OCI-M1 (cell line): ENCODE measurements around the gene POLDIP2.

Experiments used
- DNase-seq: peaks from one replicate; lab custom pipeline; 2025; lab: John Stamatoyannopoulos, UW

The POLDIP2 gene

GRCh38 chr17:28390141-28390540 lies 32.8 kb upstream of the POLDIP2 start:
- peak; percentile 67 for DNase-seq

GRCh38 chr17:28388106-28388505 lies 30.8 kb upstream of the POLDIP2 start:
- DNase-seq, result no peak

- no peak for DNase-seq
Observed at GRCh38 chr17:28386391-28386790, 29.1 kb upstream of the POLDIP2 start.

- no peak for DNase-seq
Observed at GRCh38 chr17:28385406-28385805, 28.1 kb upstream of the POLDIP2 start.

DNA sequence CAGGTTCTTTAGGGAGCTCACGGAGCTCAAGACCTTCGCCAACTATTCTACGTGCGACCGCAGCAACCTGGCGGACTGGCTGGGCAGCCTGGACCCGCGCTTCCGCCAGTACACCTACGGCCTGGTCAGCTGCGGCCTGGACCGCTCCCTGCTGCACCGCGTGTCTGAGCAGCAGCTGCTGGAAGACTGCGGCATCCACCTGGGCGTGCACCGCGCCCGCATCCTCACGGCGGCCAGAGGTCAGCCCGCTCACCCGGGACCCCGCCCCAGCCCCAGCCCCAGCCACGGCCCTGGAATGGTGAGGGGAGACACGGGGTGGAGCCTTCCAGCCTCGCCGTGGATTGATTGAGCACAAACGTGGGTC lies 27.7 kb upstream of the POLDIP2 start:
- DNase-seq, result no peak

DNA sequence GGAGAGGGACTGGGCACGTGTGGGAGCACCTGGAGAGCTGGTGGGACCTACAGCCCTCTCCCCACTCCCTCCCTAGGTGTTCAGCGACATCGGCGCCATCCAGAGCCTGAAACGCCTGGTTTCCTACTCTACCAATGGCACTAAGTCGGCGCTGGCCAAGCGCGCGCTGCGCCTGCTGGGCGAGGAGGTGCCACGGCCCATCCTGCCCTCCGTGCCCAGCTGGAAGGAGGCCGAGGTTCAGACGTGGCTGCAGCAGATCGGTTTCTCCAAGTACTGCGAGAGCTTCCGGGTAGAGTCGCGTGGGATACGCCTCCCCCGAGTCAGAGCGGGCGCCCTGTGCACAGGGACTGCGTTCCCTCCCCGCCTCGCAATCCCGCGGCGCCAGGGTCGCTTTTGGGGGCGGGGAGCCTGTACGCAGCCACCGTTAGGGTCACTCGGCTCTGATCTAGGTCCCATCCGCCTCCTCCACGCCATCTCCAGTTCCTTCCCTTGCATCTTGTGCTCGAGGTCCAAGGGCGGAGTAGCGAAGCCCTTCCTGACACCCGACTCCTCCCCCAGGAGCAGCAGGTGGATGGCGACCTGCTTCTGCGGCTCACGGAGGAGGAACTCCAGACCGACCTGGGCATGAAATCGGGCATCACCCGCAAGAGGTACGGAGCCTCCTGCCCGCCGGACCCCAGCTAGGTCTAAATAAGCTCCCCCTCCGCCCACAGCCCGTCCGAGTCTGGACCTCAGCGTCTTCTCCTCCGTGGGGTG lies 27.1 kb upstream of the POLDIP2 start:
- DNase-seq, result no peak

DNA sequence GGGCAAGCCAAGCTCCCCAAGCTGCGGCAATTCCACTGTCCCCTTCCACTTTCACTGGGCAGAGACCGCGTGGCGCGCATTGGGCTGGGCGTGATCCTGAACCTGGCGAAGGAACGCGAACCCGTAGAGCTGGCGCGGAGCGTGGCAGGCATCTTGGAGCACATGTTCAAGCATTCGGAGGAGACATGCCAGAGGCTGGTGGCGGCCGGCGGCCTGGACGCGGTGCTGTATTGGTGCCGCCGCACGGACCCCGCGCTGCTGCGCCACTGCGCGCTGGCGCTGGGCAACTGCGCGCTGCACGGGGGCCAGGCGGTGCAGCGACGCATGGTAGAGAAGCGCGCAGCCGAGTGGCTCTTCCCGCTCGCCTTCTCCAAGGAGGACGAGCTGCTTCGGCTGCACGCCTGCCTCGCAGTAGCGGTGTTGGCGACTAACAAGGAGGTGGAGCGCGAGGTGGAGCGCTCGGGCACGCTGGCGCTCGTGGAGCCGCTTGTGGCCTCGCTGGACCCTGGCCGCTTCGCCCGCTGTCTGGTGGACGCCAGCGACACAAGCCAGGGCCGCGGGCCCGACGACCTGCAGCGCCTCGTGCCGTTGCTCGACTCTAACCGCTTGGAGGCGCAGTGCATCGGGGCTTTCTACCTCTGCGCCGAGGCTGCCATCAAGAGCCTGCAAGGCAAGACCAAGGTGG lies 24.0 kb upstream of the POLDIP2 start:
- no peak for DNase-seq

GRCh38 chr17:28379814-28380801 lies 22.8 kb upstream of the POLDIP2 start:
- DNase-seq, result peak; percentile 73

GRCh38 chr17:28372945-28373274 lies 15.6 kb upstream of the POLDIP2 start:
- no peak for DNase-seq

GRCh38 chr17:28372203-28372944 lies 15.0 kb upstream of the POLDIP2 start:
- DNase-seq, result no peak

DNA sequence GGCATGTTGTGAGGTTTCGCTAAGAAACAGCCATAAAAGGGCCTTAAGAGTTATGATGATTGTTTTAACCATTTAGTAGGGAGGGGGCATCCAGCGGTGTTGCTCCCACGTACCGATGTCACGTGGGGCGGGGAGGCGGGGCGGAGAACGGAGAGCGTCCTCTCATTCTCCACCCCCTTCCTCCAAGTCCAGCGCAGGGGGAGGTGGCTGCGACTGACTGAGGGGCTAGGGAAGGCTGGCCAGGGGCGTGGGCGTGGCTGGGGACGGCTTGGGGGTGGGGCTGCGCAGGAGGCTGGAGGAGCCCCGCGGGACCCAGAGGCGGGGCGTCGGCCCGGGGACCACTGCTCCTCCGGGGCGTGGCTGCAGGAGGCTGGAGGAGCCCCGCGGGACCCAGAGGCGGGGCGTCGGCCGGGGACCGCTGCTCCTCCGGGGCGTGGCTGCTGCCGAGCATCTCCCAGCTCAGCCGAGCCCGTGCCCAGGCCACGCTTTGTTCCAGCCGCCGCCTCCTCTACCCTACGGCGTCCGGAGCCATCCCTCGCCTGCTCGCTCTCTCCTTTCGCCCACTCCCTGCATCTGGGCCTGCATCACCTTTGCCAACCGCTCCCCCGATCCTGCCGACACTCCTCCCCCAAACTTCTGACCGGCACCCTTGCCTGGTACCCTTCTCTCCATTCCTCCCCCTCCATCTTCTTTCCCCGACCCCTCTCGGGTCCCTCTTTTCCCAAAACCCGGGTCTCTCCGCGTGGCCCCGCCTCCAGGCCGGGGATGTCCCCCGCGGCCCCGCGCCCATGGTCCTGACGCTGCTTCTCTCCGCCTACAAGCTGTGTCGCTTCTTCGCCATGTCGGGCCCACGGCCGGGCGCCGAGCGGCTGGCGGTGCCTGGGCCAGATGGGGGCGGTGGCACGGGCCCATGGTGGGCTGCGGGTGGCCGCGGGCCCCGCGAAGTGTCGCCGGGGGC lies 14.2 kb upstream of the POLDIP2 start, which contains the start of gene SARM1:
TSS of gene SARM1 (plus strand) at position 450 of the 958 bp plus-strand sequence. CDS start at position 789, 339 bp downstream.
- DNase-seq, result peak; percentile 89

DNA sequence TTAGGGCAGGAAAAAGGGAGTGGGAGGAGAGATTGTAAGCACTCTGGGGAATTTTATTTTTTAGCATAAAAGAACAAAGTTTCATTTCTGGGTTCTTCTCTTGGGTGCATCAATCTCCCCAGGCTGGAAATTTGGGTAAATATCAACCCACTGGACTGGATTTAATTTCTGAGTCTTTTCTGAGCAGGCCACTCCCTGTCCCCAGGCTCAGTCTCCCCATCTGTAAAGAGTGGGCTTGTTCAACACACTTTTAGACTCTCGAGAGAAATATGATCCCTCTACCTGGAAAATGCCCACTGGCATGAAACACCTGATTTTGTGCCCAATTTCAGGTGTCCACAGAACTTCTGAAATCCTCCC lies 13.4 kb upstream of the POLDIP2 start:
- DNase-seq, result no peak

- peak; percentile 97 for DNase-seq
Observed at GRCh38 chr17:28370035-28370743, 12.9 kb upstream of the POLDIP2 start, which contains the start of gene VTN. TSS of gene VTN (minus strand) at chr17:28370307. CDS start at chr17:28370203, 104 bp downstream.

DNA sequence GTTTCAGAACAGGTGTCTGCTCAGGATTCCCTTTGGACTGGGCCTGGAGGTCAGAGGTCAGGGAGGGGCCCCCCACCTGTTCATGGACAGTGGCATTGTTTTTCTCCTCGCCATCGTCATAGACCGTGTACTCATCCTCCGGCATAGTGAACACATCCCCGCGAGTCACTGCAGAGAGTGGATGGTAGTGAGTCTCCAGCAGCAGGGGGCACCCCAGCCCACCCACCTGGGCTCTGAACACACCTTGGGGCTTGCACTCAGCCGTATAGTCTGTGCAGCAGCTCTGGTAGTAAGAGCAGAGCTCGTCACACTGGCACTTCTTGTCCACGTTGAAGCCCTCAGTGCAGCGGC lies 12.3 kb upstream of the POLDIP2 start:
- DNase-seq, result no peak

GRCh38 chr17:28368915-28369683 lies 11.8 kb upstream of the POLDIP2 start:
- no peak for DNase-seq

DNA sequence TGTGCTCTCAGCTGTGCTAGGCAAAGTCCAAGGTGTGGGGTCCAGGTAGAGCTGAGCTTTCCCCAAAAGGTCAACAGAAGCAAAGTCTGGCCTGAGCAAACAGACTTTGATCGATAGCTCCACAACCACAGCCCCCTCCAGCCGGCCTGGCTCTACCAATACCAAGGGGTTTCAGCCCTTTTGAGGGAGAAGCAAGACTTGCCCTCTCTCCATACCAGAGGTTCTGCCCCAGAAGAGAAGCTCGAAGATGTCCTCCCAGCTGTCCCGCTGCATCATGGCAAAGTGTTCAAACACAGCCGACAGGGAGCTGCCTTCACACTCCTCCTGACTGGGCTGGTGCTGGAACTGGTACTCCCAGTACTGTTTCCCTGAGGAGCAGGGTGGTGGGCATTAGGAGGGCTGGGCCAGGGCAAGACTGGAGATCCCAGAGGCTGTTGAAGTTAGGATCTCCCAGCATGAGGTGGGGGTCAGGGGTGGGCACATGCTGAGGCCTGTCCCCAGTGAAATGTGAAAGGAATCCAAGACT lies 11.0 kb upstream of the POLDIP2 start:
- DNase-seq, result no peak

DNA sequence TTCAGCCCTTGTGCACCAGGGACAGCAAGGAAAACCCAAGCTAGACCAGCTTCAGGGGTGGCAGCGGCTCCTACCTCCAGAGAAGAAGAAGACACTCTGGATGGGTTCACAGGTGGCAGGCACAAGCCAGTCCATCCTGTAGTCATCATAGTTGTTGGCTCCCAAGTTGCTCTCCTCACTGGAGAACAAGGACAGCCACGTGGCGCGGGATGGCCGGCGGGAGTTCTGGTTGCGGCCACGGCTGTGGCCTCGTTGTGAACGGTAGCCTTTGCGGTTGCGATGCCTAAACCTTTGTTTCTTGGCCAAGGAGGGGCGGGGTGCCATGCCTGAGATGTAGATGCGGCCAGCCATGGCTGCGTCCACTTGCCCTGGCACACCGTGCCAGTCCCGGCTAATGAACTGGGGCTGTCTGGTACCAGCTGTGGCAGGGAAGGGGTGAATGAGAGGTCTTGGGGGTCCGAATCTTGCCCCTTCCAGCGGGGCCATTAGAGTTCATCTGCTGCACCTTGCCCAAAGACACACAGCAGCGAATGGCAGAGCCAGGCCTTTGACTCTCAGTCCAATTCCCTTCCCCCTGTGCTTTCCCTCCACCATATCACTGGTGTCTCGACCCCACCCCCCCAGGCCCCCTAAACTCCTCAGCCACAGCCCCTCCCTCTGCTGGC lies 10.4 kb upstream of the POLDIP2 start:
- DNase-seq, result no peak

- DNase-seq, result peak; percentile 49
Observed at GRCh38 chr17:28366605-28367004, 9.3 kb upstream of the POLDIP2 start.
